HG02678 (cell line): ENCODE data around the gene IGFBP7.
A peak's percentile ranks its signal among the peaks of the same experiment; 100 is the strongest.

ENCODE experiments used
- ATAC-seq: cut with Tn5 transposase; IDR thresholded peaks from one replicate; pipeline ENCODE4 v1.9.1; 2021; ENCODE audit warnings: mild to moderate bottlenecking, moderate library complexity; ENCODE audit not compliant: unreplicated experiment

The IGFBP7 gene

GRCh38 chr4:57044279-57044678 lies 65.9 kb downstream of the IGFBP7 start:
- ATAC-seq = no peak

- no peak for ATAC-seq
Measured at GRCh38 chr4:57043347-57044251, 66.6 kb downstream of the IGFBP7 start.

GRCh38 chr4:57042711-57043169 lies 67.4 kb downstream of the IGFBP7 start:
- no peak for ATAC-seq

- ATAC-seq = no peak
Measured at GRCh38 chr4:57041020-57041419, 69.2 kb downstream of the IGFBP7 start.

- ATAC-seq = no peak
Measured at GRCh38 chr4:57040510-57040909, 69.7 kb downstream of the IGFBP7 start.

- no peak for ATAC-seq
Measured at GRCh38 chr4:57039345-57039744, 70.8 kb downstream of the IGFBP7 start.

- peak; percentile 51 for ATAC-seq
Measured at GRCh38 chr4:57037982-57038604, 72.1 kb downstream of the IGFBP7 start.

GRCh38 chr4:57034520-57034919 lies 75.7 kb downstream of the IGFBP7 start:
- no peak for ATAC-seq

- ATAC-seq = no peak
Measured at GRCh38 chr4:57023104-57023503, 87.1 kb downstream of the IGFBP7 start.

- ATAC-seq = no peak
Measured at GRCh38 chr4:57020467-57021101, 89.6 kb downstream of the IGFBP7 start.

GRCh38 chr4:57018980-57019379 lies 91.2 kb downstream of the IGFBP7 start:
- no peak for ATAC-seq

GRCh38 chr4:57013543-57014120 lies 96.6 kb downstream of the IGFBP7 start:
- no peak for ATAC-seq

GRCh38 chr4:56999751-57000150 lies 110.4 kb downstream of the IGFBP7 start:
- ATAC-seq = no peak

GRCh38 chr4:56995525-56995924 lies 114.7 kb downstream of the IGFBP7 start:
- no peak for ATAC-seq

GRCh38 chr4:56990109-56990905 lies 119.9 kb downstream of the IGFBP7 start:
- no peak for ATAC-seq

- no peak for ATAC-seq
Measured at GRCh38 chr4:56986952-56987351, 123.2 kb downstream of the IGFBP7 start.

- no peak for ATAC-seq
Measured at GRCh38 chr4:56986192-56986591, 124.0 kb downstream of the IGFBP7 start.

GRCh38 chr4:56981795-56982201 lies 128.4 kb downstream of the IGFBP7 start:
- ATAC-seq = no peak
